Middle frontal gyrus (tissue), 1 donor: Measurements from ENCODE around the gene THEM5.

ENCODE experiments used
- DNase-seq: peaks from one replicate; pipeline ENCODE4 v3.0.0-alpha.2; 2015; ENCODE audit warnings: low spot score; ENCODE audit errors: extremely low spot score

Gene THEM5

GRCh38 chr1:151839457-151840403, 13.8 kb downstream of the THEM5 start, which contains the start of gene C2CD4D:
Gene C2CD4D, minus strand, starts transcription at chr1:151839820. Its CDS starts 831 bp downstream, at chr1:151838989.
- peak; percentile 49 for DNase-seq

- no peak for DNase-seq
These were observed 14.5 kb downstream of the THEM5 start for GRCh38 chr1:151839082-151839412.

- no peak for DNase-seq
These were observed 15.1 kb downstream of the THEM5 start for GRCh38 chr1:151838222-151839081.

GRCh38 chr1:151837884-151838221, 15.7 kb downstream of the THEM5 start:
- no peak for DNase-seq

- no peak for DNase-seq
These were observed 16.3 kb downstream of the THEM5 start for GRCh38 chr1:151837197-151837596.

GRCh38 chr1:151835596-151835995, 17.9 kb downstream of the THEM5 start:
- DNase-seq: no peak

GRCh38 chr1:151834239-151834638, 19.3 kb downstream of the THEM5 start:
- DNase-seq: no peak

GRCh38 chr1:151833172-151833900, 20.2 kb downstream of the THEM5 start:
- DNase-seq: no peak

GRCh38 chr1:151832318-151832980, 21.1 kb downstream of the THEM5 start:
- no peak for DNase-seq

- no peak for DNase-seq
These were observed 21.9 kb downstream of the THEM5 start, which contains the start of gene RORC for GRCh38 chr1:151831605-151832004. Gene RORC, minus strand, starts transcription at chr1:151831802. Its CDS starts 38 bp downstream, at chr1:151831764.

GRCh38 chr1:151831256-151831591, 22.3 kb downstream of the THEM5 start:
- no peak for DNase-seq

- DNase-seq: no peak
These were observed 23.5 kb downstream of the THEM5 start for GRCh38 chr1:151830055-151830454.

GRCh38 chr1:151829352-151830046, 24.0 kb downstream of the THEM5 start:
- DNase-seq: no peak

GRCh38 chr1:151828921-151829320, 24.6 kb downstream of the THEM5 start:
- DNase-seq: no peak

- DNase-seq: no peak
These were observed 25.7 kb downstream of the THEM5 start for GRCh38 chr1:151827853-151828252.

- DNase-seq: no peak
These were observed 27.5 kb downstream of the THEM5 start for GRCh38 chr1:151825751-151826660.

GRCh38 chr1:151825204-151825603, 28.3 kb downstream of the THEM5 start:
- DNase-seq: no peak

- DNase-seq: no peak
These were observed 30.3 kb downstream of the THEM5 start for GRCh38 chr1:151823175-151823574.

- DNase-seq: no peak
These were observed 31.1 kb downstream of the THEM5 start for GRCh38 chr1:151822404-151822803.
